HepG2 (cell line): ENCODE data around the gene CEP250. TPM values are rescaled to one million over a fixed set of nuclear protein-coding genes. Genes with fewer than 3 reads are reported as not detected.
A peak's percentile ranks its signal among the peaks of the same experiment; 100 is the strongest.

Experiments used
- HIVEP1 ChIP-seq: sonication (generic); formaldehyde crosslinking; IDR thresholded peaks from 2 replicates; pipeline ENCODE4 v1.4.0; 2020; ENCODE audit warnings: mild to moderate bottlenecking, missing genetic modification reagents
- NR3C1 ChIP-seq: sonication (generic); formaldehyde crosslinking; IDR thresholded peaks from 2 replicates; pipeline ENCODE4 v1.4.0; 2020; ENCODE audit warnings: missing genetic modification reagents
- RBFOX2 ChIP-seq: fragments of 200-400 bp; formaldehyde crosslinking; IDR thresholded peaks from 2 replicates; pipeline ENCODE4 v1.6.1; 2017; ENCODE audit warnings: low read depth, mild to moderate bottlenecking, low read length
- SNRNP70 ChIP-seq: fragments of 200-400 bp; formaldehyde crosslinking; IDR thresholded peaks from 2 replicates; pipeline ENCODE4 v1.6.1; 2017; ENCODE audit warnings: mild to moderate bottlenecking, low read depth, low read length, moderate library complexity
- TCF12 ChIP-seq, 2 experiments: fragments of 450-650 bp in 1 of 2; sonication (generic) in 1 of 2; formaldehyde crosslinking in 1 of 2; IDR thresholded peaks; 2 replicates each; pipeline versions ENCODE4 v1.6.1 to v1.8.0; 2017 to 2022; ENCODE audit warnings: antibody characterized with exemption in 1 of 2, mild to moderate bottlenecking in 1 of 2, missing genetic modification reagents in 1 of 2, moderate library complexity in 1 of 2
- ZC3H13 ChIP-seq: sonication (generic); formaldehyde crosslinking; IDR thresholded peaks from 2 replicates; pipeline ENCODE4 v1.8.1; 2023; ENCODE audit warnings: mild to moderate bottlenecking, missing genetic modification reagents, moderate library complexity
- ZFP90 ChIP-seq: sonication (generic); formaldehyde crosslinking; IDR thresholded peaks from 2 replicates; pipeline ENCODE4 v1.8.0; 2022; ENCODE audit warnings: missing genetic modification reagents, mild to moderate bottlenecking, inconsistent platforms, borderline replicate concordance
- ZNF460 ChIP-seq: sonication (generic); formaldehyde crosslinking; IDR thresholded peaks from 2 replicates; pipeline ENCODE4 v1.5.1; 2020; ENCODE audit warnings: missing genetic modification reagents, mild to moderate bottlenecking, borderline replicate concordance
- ZNF589 ChIP-seq: sonication (generic); formaldehyde crosslinking; conservative IDR thresholded peaks from 2 replicates; pipeline ENCODE4 v1.8.0; 2022; ENCODE audit warnings: mild to moderate bottlenecking, moderate library complexity, missing genetic modification reagents
- ZNF7 ChIP-seq: IDR thresholded peaks from 2 replicates; pipeline ENCODE4 v1.6.1; 2016; ENCODE audit warnings: missing biosample characterization, missing genetic modification reagents
- ZNF749 ChIP-seq: sonication (generic); formaldehyde crosslinking; IDR thresholded peaks from 2 replicates; pipeline ENCODE4 v1.8.0; 2022; ENCODE audit warnings: mild to moderate bottlenecking, missing genetic modification reagents, moderate library complexity, borderline replicate concordance
- polyA plus RNA-seq, 8 experiments: library from polyadenylated mRNA; depleted of rRNA in 3 of 8; stranded (reverse) in 7 of 8; unstranded in 1 of 8; fragments of >200 nt; fragmentation: Illumina TruSeq in 4 of 8; extraction: Trizol in 4 of 8; gene quantifications; 2 replicates each; pipeline versions ENCODE4 v1.2.1 to v1.2.3, GENCODE V29; 2011 to 2016; ENCODE audit warnings: low read depth in 4 of 8, missing spikeins in 1 of 8, mixed read lengths in 1 of 8; ENCODE audit not compliant: insufficient read depth in 1 of 8
- total RNA-seq, 5 experiments: library from RNA; depleted of rRNA; stranded (reverse); fragments of >200 nt; fragmentation: Illumina TruSeq; extraction: Trizol; gene quantifications; 2 replicates each; pipeline ENCODE4 v1.2.3, GENCODE V29; 2016; ENCODE audit warnings: low read depth in 1 of 5
- TF ChIP-seq, protein P1 (sequence below), 2 experiments: sonication (generic) in 1 of 2; formaldehyde crosslinking in 1 of 2; IDR thresholded peaks; 2 replicates each; pipeline versions ENCODE4 v1.4.0 to v1.6.1; 2016 to 2020; ENCODE audit warnings: borderline replicate concordance in 1 of 2, low read depth in 1 of 2, mild to moderate bottlenecking in 1 of 2, missing genetic modification reagents in 1 of 2
- TF ChIP-seq, protein P2 (sequence below): sonication (generic); formaldehyde crosslinking; IDR thresholded peaks from 2 replicates; pipeline ENCODE4 v1.4.0; 2020; ENCODE audit warnings: missing genetic modification reagents
- TF ChIP-seq, protein P3 (sequence below): IDR thresholded peaks from 2 replicates; pipeline ENCODE4 v1.6.1; 2016

Gene CEP250
- total and polyA plus RNA-seq, 2 of the 13 experiments (the other 11 are each of a cell fraction or from before 2014, with no cell fraction given): 28.8 to 55.3 TPM

DNA sequence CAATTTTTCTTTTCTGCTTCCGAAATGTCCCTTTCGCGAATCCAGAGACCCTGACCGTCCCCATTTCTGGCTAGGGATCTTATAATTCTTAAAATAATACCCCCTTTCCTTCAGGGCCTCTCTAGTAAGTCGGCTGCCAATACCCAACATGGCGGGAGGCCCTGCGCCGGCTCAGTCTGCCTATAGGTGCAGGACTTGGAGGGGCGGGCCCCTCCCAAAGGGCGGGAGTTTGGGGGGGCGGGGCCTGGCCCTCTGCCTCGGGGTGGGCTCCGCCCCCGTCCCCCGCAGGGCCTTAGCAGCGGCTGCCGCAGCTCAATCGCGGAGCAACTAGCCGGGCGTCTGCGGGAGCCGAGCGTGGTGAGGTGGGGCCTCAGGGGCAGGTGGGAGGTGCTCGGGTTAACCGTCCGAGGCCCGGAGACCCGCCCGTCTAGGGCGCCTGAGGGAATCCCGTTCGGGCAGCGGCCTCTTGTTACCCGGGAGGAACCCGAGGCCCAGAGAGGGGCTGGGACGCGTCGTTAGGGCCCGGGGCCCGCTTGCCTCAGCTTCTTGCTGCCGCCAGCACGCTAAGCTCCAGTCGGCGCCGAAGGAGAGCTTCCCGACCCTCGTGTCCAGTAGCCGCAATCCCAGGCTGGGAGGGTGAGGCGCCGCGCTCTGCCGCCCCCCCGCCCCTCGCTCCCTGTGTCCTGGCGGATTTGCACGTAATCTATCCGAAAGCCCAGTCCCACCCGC lies at the start of gene CEP250 (continued):
- TF ChIP-seq, protein P1, sequence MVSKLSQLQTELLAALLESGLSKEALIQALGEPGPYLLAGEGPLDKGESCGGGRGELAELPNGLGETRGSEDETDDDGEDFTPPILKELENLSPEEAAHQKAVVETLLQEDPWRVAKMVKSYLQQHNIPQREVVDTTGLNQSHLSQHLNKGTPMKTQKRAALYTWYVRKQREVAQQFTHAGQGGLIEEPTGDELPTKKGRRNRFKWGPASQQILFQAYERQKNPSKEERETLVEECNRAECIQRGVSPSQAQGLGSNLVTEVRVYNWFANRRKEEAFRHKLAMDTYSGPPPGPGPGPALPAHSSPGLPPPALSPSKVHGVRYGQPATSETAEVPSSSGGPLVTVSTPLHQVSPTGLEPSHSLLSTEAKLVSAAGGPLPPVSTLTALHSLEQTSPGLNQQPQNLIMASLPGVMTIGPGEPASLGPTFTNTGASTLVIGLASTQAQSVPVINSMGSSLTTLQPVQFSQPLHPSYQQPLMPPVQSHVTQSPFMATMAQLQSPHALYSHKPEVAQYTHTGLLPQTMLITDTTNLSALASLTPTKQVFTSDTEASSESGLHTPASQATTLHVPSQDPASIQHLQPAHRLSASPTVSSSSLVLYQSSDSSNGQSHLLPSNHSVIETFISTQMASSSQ (IDR thresholded peaks at IDR 0.05; ENCODE audit: low read depth): peak; percentile 21; the same call in 1 of the 2 replicates
- TF ChIP-seq, protein P1 (CRISPR knock-in tag; IDR thresholded peaks at IDR 0.05; ENCODE audit: borderline replicate concordance): peak; percentile 60; the same call in 1 of the 2 replicates
- TF ChIP-seq SNRNP70: no peak
- TF ChIP-seq, protein P2, sequence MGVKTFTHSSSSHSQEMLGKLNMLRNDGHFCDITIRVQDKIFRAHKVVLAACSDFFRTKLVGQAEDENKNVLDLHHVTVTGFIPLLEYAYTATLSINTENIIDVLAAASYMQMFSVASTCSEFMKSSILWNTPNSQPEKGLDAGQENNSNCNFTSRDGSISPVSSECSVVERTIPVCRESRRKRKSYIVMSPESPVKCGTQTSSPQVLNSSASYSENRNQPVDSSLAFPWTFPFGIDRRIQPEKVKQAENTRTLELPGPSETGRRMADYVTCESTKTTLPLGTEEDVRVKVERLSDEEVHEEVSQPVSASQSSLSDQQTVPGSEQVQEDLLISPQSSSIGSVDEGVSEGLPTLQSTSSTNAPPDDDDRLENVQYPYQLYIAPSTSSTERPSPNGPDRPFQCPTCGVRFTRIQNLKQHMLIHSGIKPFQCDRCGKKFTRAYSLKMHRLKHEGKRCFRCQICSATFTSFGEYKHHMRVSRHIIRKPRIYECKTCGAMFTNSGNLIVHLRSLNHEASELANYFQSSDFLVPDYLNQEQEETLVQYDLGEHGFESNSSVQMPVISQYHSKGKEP (CRISPR knock-in tag): peak; percentile 18; the same call in 1 of the 2 replicates
- no peak; the same call in 1 of the 2 replicates for TF ChIP-seq ZC3H13 (CRISPR knock-in tag)
- TF ChIP-seq TCF12 (IDR thresholded peaks at IDR 0.05): no peak
- TF ChIP-seq TCF12 (CRISPR knock-in tag; IDR thresholded peaks at IDR 0.05): no peak
- peak; percentile 97 for TF ChIP-seq RBFOX2
- TF ChIP-seq ZNF749: peak; percentile 94
- peak; percentile 93; the same call in 1 of the 2 replicates for TF ChIP-seq HIVEP1 (CRISPR knock-in tag)
- no peak; the same call in 1 of the 2 replicates for TF ChIP-seq ZNF7
- 0 out of 2 replicates have a peak, but pooled peaks have one; percentile 83 for TF ChIP-seq NR3C1
- TF ChIP-seq ZFP90 (CRISPR knock-in tag): peak; percentile 88; the same call in 1 of the 2 replicates
- TF ChIP-seq, protein P3, sequence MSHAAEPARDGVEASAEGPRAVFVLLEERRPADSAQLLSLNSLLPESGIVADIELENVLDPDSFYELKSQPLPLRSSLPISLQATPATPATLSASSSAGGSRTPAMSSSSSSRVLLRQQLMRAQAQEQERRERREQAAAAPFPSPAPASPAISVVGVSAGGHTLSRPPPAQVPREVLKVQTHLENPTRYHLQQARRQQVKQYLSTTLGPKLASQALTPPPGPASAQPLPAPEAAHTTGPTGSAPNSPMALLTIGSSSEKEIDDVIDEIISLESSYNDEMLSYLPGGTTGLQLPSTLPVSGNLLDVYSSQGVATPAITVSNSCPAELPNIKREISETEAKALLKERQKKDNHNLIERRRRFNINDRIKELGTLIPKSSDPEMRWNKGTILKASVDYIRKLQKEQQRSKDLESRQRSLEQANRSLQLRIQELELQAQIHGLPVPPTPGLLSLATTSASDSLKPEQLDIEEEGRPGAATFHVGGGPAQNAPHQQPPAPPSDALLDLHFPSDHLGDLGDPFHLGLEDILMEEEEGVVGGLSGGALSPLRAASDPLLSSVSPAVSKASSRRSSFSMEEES (CRISPR knock-in tag): no peak
- TF ChIP-seq ZNF589: 0 out of 2 replicates have a peak, but pooled peaks have one; percentile 58
- TF ChIP-seq ZNF460 (CRISPR knock-in tag): peak; percentile 77; the same call in 1 of the 2 replicates
